Measurements from ENCODE around the gene SKIL. TPM values are rescaled to one million over a fixed set of nuclear protein-coding genes. Genes with fewer than 3 reads are reported as not detected.

Gene SKIL
- total RNA-seq, 1 donor from 2014 or later: 98.0 TPM

DNA sequence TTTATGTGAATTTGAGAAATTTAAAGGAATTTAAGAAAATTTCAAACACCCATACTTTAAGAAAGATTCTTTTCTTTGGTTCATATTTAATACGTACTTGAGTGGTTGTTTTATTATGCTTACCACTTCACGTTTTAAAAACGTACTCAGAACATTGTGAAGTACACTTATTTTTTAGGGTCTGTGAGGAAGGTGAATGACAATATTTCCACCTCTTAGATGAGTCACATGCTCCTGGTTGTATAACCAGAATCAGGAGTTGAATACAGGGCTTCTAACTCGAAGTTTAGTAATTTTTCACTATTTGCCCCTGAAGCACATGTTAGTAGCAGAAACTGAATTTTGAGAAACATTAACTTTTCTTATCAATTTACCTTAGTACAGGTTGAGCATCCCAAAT, 7.5 kb downstream of the SKIL start:
- peak overlapping the region; percentile 35 for H3K4me3 Mint-ChIP-seq (ENCODE audit: low read depth)
- no peaks in the 10 kb centered on the region for H3K9me3 Mint-ChIP-seq (ENCODE audit: low read depth)
- H3K36me3 Mint-ChIP-seq (ENCODE audit: insufficient read depth): peaks cover 34% of the 10 kb centered on the region
- no peak for DNase-seq (ENCODE audit: low spot score, unreplicated experiment)
- H3K27ac Mint-ChIP-seq: no peak overlapping the region
- TF ChIP-seq, protein P1, sequence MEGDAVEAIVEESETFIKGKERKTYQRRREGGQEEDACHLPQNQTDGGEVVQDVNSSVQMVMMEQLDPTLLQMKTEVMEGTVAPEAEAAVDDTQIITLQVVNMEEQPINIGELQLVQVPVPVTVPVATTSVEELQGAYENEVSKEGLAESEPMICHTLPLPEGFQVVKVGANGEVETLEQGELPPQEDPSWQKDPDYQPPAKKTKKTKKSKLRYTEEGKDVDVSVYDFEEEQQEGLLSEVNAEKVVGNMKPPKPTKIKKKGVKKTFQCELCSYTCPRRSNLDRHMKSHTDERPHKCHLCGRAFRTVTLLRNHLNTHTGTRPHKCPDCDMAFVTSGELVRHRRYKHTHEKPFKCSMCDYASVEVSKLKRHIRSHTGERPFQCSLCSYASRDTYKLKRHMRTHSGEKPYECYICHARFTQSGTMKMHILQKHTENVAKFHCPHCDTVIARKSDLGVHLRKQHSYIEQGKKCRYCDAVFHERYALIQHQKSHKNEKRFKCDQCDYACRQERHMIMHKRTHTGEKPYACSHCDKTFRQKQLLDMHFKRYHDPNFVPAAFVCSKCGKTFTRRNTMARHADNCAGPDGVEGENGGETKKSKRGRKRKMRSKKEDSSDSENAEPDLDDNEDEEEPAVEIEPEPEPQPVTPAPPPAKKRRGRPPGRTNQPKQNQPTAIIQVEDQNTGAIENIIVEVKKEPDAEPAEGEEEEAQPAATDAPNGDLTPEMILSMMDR (IDR thresholded peaks at IDR 0.05; ENCODE audit: unreplicated experiment): no peak
- H3K27me3 Mint-ChIP-seq: no peaks in the 10 kb centered on the region
- H3K4me1 Mint-ChIP-seq (ENCODE audit: low read depth): peaks cover 22% of the 10 kb centered on the region

GRCh38 chr3:170367797-170368196, 10.3 kb downstream of the SKIL start:
- H3K9me3 Mint-ChIP-seq (ENCODE audit: low read depth): no peaks in the 10 kb centered on the region
- H3K27me3 Mint-ChIP-seq: no peaks in the 10 kb centered on the region
- DNase-seq (ENCODE audit: low spot score, unreplicated experiment): no peak
- no peak overlapping the region for H3K4me3 Mint-ChIP-seq (ENCODE audit: low read depth)
- TF ChIP-seq, protein P1 (IDR thresholded peaks at IDR 0.05; ENCODE audit: unreplicated experiment): no peak
- peaks cover 7% of the 10 kb centered on the region for H3K4me1 Mint-ChIP-seq (ENCODE audit: low read depth)
- H3K36me3 Mint-ChIP-seq (ENCODE audit: insufficient read depth): peaks cover 25% of the 10 kb centered on the region
- H3K27ac Mint-ChIP-seq: peak overlapping the region; percentile 18

GRCh38 chr3:170368921-170369320, 11.4 kb downstream of the SKIL start:
- no peak overlapping the region for H3K4me3 Mint-ChIP-seq (ENCODE audit: low read depth)
- DNase-seq (ENCODE audit: low spot score, unreplicated experiment): no peak
- H3K27ac Mint-ChIP-seq: no peak overlapping the region
- H3K4me1 Mint-ChIP-seq (ENCODE audit: low read depth): peaks cover 7% of the 10 kb centered on the region
- TF ChIP-seq, protein P1 (IDR thresholded peaks at IDR 0.05; ENCODE audit: unreplicated experiment): peak; percentile 38
- H3K36me3 Mint-ChIP-seq (ENCODE audit: insufficient read depth): peaks cover 20% of the 10 kb centered on the region
- no peaks in the 10 kb centered on the region for H3K9me3 Mint-ChIP-seq (ENCODE audit: low read depth)
- H3K27me3 Mint-ChIP-seq: no peaks in the 10 kb centered on the region

DNA sequence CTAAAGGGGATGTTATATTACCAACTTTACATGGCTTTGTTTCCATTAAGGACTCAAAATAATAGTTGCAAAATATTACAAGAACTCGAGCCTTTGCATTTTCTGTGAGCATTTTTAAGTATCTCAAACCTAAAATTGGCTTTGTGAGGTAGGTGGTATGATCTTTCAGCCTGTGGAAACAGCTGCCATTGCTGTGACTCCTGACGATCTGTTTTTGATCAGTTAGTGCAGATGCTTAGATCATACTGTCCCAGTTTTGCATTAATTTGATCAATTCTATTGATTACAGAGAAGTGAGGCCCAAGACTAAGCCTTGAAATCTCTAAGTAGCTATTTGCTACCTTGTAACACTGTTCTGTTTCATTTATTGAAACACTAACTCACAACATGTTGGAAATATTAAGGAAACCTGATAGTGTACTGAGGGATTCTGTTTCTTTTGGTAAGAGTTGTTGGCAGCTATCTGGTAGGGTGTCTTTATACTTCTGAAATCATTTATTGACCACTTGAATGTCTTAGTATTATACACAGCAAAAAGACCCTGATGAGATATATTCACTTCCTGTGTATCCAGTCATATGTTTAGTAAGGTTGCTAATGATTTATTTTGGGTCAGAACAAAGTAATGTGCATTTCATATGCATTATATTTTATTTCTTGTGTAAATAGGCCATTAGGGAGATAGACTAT, 14.8 kb downstream of the SKIL start:
- Mint-ChIP-seq H3K4me3 (ENCODE audit: low read depth) (no peak overlapping the region), H3K36me3 (ENCODE audit: insufficient read depth) (peaks cover 10% of the 10 kb centered on the region), H3K9me3 (ENCODE audit: low read depth) (no peaks in the 10 kb centered on the region), H3K27me3 (no peaks in the 10 kb centered on the region), H3K27ac (no peak overlapping the region), H3K4me1 (ENCODE audit: low read depth) (no peaks in the 10 kb centered on the region)
- TF ChIP-seq, protein P1 (IDR thresholded peaks at IDR 0.05; ENCODE audit: unreplicated experiment): no peak
- no peak for DNase-seq (ENCODE audit: low spot score, unreplicated experiment)

GRCh38 chr3:170383567-170383966, 26.1 kb downstream of the SKIL start:
- no peak overlapping the region for H3K4me3 Mint-ChIP-seq (ENCODE audit: low read depth)
- peaks cover 39% of the 10 kb centered on the region for H3K36me3 Mint-ChIP-seq (ENCODE audit: insufficient read depth)
- H3K4me1 Mint-ChIP-seq (ENCODE audit: low read depth): no peaks in the 10 kb centered on the region
- no peak overlapping the region for H3K27ac Mint-ChIP-seq
- TF ChIP-seq, protein P1 (IDR thresholded peaks at IDR 0.05; ENCODE audit: unreplicated experiment): no peak
- no peak for DNase-seq (ENCODE audit: low spot score, unreplicated experiment)
- H3K27me3 Mint-ChIP-seq: no peaks in the 10 kb centered on the region
- peaks cover 2% of the 10 kb centered on the region for H3K9me3 Mint-ChIP-seq (ENCODE audit: low read depth)
